ENCODE data around the gene TBL3. TPM values are rescaled to one million over a fixed set of nuclear protein-coding genes. Genes with fewer than 3 reads are reported as not detected.

Gene TBL3
- total and polyA plus RNA-seq, 9 of the 15 experiments (the other 6 are each of a cell fraction or from before 2014, with no cell fraction given) = 0.97 to 117 (median 24.5) TPM

- TF ChIP-seq MAFK (IDR thresholded peaks at IDR 0.05; ENCODE audit: low read length) (no peak), TFAM (CRISPR knock-in tag; conservative IDR thresholded peaks at IDR 0.05) (no peak), ZBTB5 (IDR thresholded peaks at IDR 0.05) (no peak), MGA (IDR thresholded peaks at IDR 0.05) (peak; percentile 48; the same call in 1 of the 2 replicates), ZNF217 (CRISPR knock-in tag; IDR thresholded peaks at IDR 0.05) (no peak), ATF3 (IDR thresholded peaks at IDR 0.05) (peak; percentile 56; the same call in 1 of the 2 replicates), ATF3 (CRISPR knock-in tag; conservative IDR thresholded peaks at IDR 0.05) (no peak), ZNF639 (CRISPR knock-in tag; conservative IDR thresholded peaks at IDR 0.05 in 1 of 2, IDR thresholded peaks at IDR 0.05 in 1 of 2) (peak in 1 of 2 experiments; percentile 95; a peak in 2 of 4 replicates)
Measured at GRCh38 chr16:1971796-1972489, at the start of gene TBL3 (continued).
